Stimulated activated CD8-positive, alpha-beta memory T cell treated with anti-CD3 and anti-CD28 coated beads, Interleukin-2, amount 100 ng/mL, for 1 hour (primary cell): ENCODE data around the gene GTF2IRD1.
"Not testable (repeated sequence)": the region's sequence is repeated elsewhere in the genome, so short reads cannot be mapped to it uniquely, and the experiment has no call there.

Experiments used
- DNase-seq, 2 donors: peaks; one replicate each; pipeline ENCODE4 v3.0.0-alpha.2; 2020; ENCODE audit warnings: low read depth in 2 of 2

GTF2IRD1 gene

GRCh38 chr7:74590813-74591212, 137.1 kb downstream of the GTF2IRD1 start:
- DNase-seq: no peak

DNA sequence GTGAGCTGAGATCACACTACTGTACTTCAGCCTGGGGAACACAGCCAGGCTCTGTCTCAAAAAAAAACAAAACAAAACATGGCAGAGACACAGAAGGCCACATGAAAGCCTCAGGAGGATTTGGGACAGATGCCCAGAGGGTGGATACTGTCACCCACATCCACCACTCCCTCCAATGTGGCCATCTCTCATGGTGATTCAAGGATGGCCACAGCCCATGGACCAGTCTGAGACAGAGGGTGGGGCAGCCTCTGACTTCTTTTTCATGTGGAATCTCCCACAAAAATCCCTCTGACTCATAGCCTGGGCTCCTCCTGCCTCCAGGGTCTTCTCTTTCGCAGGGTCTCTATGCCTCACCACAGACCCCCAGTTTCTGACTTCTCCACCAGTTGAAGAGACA, 144.9 kb downstream of the GTF2IRD1 start:
- DNase-seq: no peak

- no peak for DNase-seq
Measured at GRCh38 chr7:74599244-74599643, 145.5 kb downstream of the GTF2IRD1 start.

DNA sequence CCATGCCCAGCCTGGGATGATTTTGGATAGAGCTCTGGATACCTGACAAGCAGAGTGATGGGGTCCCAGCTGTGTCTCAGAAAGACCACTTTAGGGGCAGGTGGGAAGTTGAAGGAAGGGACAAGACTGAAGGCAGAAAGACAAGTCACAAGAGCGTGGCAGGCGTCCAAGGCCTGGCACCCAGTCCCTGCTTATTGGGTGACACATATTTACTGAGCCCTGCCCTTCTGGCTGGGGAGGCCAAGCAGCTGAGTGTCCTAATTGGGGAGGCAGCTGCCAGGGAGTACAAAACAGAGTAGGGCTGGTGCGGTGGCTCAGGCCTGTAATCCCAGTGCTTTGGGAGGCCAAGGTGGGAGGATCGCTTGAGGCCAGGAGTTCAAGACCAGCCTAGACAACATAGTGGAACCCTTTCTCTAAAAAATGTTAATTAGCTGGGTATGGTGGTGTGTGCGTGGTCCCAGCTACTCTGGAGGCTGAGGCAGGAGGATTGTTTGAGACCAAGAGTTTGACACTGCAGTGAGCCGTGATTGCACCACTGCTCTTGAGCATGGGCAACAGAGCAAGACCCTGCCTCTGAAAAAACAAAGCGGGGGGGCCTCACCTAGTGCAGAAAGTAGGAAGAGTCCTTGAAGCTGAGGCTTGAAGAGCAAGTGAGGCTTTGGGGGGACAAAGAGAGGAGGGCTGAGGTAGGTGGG, 150.8 kb downstream of the GTF2IRD1 start:
- no peak for DNase-seq

GRCh38 chr7:74606101-74606908, 152.6 kb downstream of the GTF2IRD1 start:
- DNase-seq: peak; percentile 2 to 20

GRCh38 chr7:74606909-74607510, 153.3 kb downstream of the GTF2IRD1 start:
- no peak for DNase-seq

DNA sequence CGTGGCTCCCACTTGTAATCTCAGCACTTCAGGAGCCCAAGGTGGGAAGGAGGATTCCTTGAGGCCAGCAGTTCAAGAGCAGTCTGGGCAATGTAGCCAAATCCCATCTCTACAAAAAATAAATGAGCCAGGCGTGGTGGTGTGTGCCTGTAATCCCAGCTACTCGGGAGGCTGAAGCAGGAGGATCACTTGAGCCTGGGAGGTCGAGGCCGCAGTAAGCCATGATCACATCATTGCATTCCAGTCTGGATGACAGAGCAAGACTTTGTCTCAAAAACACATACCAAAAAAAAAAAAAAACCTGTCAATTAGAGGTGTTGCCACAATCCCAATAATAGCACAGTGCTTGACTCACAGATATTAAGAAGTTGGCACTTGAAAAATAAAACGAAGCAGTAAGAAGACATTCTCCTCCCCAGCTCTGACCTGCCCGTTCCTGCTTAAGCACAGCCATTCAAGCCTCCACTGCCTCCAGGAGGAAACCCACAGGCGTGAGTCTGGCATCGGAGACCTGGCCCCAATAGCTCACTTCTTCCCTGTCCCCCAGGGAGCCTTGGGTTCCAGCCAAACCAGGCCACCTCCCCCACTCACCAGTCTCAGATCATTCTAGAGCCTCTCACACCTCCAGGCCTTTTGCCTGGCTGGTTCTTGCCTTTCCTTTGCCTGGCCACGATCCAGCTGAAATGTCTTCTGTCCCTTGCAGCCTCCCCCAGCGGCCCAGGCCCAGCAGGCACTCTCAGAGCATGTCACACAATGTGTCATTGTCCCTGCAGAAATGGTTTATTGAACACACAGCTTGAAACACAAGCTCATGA, 158.5 kb downstream of the GTF2IRD1 start:
- no peak for DNase-seq

DNA sequence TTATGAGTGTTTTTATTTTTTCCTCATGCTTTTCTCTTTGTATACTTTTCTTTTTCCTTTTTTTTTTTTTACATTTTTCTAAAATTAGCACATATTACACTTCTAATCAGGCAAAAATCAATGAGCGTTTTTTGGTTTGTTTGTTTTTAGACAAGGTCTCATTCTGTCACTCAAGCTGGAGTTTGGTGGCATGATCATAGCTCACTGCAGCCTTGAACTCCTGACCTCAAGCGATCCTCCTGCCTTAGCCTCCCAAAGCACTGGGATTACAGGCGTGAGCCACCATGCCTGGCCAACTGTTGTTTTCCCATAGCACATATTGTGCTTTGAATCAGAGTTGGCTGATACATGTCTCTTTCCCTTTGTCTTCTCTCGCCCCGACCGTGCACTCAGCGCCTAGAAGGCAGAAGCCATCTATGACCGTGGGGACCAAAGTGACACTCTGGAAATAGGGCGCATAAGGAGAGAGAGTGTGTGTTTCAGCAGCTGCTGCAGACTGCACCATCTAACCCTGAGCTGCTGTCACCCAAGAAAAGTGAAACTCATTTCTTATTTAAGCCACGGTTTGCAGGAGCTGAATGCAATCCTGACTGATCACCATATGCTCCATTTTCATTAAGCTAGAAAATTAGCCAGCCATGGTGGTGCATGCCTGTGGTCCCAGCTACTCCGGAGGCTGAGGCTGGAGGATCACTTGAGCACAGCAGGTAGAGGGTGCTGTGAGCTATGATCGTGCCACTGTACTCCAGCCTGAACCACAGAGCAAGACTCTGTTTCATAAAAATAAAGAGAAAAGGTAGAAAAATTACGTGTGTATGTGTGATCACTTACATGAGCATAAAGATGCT, 162.5 kb downstream of the GTF2IRD1 start:
- no peak for DNase-seq

GRCh38 chr7:74617180-74617744, 163.6 kb downstream of the GTF2IRD1 start:
- DNase-seq: no peak

GRCh38 chr7:74619235-74619860, 165.6 kb downstream of the GTF2IRD1 start:
- DNase-seq: no peak

- no peak for DNase-seq
Measured at GRCh38 chr7:74622228-74622749, 168.6 kb downstream of the GTF2IRD1 start.

DNA sequence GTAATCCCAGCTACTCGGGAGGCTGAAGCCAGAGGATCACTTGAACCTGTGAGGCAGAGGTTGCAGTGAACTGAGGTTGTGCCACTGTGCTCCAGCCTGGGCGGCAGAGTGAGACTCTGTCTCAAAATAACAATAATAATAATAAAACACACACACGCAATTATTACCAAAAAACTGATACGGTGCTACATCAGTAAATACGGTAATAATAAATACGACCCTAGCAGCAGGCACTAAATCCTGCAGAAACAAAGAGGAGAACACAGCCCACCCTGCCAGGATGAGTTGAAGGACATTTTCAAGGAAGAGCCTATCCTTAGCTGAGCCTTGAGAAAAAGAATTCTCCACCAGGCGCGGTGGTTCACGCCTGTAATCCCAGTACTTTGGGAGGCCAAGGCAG, 169.4 kb downstream of the GTF2IRD1 start:
- DNase-seq: no peak

GRCh38 chr7:74625446-74625845, 171.7 kb downstream of the GTF2IRD1 start:
- no peak for DNase-seq

DNA sequence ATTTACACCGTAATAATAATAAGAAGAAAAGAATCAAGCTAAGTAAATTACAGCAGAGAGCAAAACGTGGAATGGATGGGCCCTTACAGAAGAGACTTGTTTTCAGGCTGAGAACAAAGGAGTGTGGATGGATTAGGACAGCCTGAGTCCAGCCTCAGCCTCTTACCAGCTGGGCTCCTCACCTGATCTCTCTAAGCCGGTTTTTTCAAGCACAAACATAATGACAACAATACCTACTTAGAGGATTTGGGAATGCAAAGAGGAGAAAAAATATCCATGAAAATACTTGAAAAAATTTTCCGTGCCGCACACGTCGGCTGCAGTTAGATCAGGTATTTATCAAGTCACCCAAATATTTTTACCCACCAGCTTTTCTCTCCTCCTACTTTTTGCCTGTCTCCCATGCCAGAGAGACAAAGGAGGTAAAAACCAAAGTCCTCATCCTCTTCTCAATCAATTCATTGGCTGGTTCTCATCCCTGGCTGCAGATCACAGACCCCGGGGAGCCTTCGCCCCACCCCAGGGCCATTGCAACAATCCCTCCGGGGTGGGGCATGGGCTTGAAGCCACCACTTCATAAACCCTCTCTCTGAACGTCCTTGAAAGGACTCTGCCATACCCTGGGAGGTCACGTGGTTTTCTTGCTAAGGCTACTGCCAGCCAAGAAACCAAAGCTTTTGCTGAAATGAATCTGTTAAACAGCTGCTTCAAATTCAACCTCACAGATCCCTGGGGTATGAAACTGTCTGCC, 174.1 kb downstream of the GTF2IRD1 start:
- no peak for DNase-seq

- no peak for DNase-seq
Measured at GRCh38 chr7:74632505-74632904, 178.8 kb downstream of the GTF2IRD1 start.

- DNase-seq: no peak
Measured at GRCh38 chr7:74633451-74633921, 179.8 kb downstream of the GTF2IRD1 start.

DNA sequence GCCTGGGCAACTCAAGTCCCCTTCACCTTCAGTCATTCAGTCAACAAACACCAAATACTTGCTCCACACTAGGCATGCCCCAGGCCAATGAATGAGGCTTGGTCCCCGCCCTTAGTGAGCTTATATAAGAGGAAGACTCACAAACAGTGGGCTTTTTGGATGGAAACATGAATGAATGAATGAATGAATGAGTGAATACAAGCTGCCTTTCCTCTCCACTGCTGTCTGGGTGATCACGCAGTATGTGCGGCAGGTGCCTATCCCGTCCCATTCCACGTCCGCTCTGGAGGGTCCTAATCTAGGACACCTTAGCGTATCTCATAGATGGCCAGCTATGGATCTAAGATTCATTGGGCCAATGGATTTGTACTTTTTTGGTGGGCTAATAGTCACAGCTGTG, 184.0 kb downstream of the GTF2IRD1 start:
- DNase-seq: no peak

DNA sequence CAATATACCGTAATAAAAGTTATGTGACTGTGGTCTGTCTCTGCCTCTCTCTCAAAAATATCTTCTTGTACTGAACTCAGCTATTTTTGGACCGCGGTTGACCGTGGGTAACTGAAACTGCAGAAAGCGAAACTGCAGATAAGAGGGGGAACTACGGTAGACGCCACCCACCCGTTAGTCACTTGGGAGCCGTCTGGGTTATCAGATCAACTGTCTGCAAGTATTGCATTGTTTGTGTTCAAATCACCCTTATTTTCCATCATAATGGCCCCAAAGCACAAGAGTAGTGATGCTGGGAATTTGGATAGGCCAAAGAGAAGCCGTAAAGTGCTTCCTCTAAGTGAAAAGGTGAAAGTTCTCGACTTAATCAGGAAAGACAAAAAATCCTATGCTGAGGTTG, 196.3 kb downstream of the GTF2IRD1 start:
- peak; percentile 46 to 58 for DNase-seq

DNA sequence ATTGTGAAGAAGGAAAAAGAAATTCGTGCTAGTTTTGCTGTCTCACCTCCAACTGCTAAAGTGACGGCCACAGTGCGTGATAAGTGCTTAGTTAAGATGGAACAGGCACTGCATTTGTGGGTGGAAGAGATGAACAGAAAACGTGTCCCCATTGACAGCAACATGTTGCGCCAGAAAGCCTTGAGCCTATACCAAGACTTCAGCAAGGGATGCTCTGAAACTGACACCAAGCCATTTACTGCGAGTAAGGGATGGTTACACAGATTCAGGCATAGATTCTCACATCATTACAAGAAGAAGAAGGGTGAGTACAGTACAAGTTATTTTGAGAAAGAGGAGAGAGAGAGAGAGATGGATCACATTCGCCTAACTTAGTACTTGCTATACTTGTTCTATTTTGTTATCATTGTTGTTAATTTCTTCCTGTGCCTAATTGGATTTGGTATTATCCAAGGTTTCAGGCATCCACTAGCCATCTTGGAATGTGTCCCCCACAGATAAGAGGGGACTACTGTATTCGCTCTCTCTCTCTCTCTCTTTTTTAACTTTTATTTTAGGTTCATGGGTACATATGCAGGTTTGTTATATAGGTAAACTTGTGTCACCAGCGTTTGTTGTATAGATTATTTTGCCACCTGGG, 196.9 kb downstream of the GTF2IRD1 start:
- not testable (repeated sequence) for DNase-seq
